Sigmoid colon (tissue), 4 donors: ENCODE results near the gene PPFIA2.

Experiments used
- EP300 ChIP-seq, 4 donors: sonication (generic); formaldehyde crosslinking; IDR thresholded peaks; one replicate each; pipeline ENCODE4 v1.6.1; 2017; ENCODE audit warnings: antibody characterized with exemption in 4 of 4
- POLR2A ChIP-seq, 2 donors: fragments of 450-650 bp; IDR thresholded peaks; one replicate each; pipeline ENCODE4 v1.6.1; 2016; ENCODE audit warnings: antibody characterized with exemption in 2 of 2, mild to moderate bottlenecking in 2 of 2, moderate library complexity in 2 of 2
- POLR2AphosphoS5 ChIP-seq, 4 donors: sonication (generic); formaldehyde crosslinking; IDR thresholded peaks; one replicate each; pipeline ENCODE4 v1.6.1; 2017; ENCODE audit warnings: antibody characterized with exemption in 4 of 4
- TF ChIP-seq, protein P1 (sequence below), 4 experiments: fragments of 450-650 bp in 3 of 4; fragments of 200-600 bp in 1 of 4; IDR thresholded peaks; one replicate each; pipeline ENCODE4 v1.5.1; 2016 to 2019; ENCODE audit warnings: antibody characterized with exemption in 4 of 4, mild to moderate bottlenecking in 3 of 4, moderate library complexity in 2 of 4

DNA sequence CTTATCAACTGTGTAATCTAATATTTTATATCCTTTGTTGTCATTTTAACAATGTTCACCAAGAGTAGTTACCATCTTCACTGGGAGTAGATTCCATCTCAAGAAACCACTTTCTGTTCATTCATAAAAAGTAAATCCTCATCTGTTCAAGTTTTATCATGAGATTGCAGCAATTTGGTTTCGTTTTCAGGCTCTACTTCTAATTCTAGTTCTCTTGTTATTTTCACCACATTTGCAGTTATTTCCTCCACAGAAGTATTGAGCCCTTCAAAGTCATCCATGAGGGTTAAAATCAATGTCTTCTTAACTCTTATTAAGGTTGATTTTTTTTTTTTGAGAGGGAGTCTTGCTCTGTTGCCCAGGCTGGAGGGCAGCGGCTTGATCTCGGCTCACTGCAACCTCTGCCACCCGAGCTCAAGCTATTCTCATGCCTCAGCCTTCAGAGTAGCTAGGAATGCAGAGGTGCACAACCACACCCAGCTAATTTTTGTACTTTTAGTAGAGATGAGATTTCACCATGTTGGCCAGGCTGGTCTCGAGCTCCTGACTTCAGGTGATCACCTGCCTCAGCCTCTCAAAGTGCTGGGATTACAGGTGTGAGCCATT is 404.7 kb downstream of the PPFIA2 start:
- TF ChIP-seq POLR2A (IDR thresholded peaks at IDR 0.05) (no peak), POLR2AphosphoS5 (IDR thresholded peaks at IDR 0.05) (no peak), EP300 (IDR thresholded peaks at IDR 0.05) (no peak)
- TF ChIP-seq, protein P1, sequence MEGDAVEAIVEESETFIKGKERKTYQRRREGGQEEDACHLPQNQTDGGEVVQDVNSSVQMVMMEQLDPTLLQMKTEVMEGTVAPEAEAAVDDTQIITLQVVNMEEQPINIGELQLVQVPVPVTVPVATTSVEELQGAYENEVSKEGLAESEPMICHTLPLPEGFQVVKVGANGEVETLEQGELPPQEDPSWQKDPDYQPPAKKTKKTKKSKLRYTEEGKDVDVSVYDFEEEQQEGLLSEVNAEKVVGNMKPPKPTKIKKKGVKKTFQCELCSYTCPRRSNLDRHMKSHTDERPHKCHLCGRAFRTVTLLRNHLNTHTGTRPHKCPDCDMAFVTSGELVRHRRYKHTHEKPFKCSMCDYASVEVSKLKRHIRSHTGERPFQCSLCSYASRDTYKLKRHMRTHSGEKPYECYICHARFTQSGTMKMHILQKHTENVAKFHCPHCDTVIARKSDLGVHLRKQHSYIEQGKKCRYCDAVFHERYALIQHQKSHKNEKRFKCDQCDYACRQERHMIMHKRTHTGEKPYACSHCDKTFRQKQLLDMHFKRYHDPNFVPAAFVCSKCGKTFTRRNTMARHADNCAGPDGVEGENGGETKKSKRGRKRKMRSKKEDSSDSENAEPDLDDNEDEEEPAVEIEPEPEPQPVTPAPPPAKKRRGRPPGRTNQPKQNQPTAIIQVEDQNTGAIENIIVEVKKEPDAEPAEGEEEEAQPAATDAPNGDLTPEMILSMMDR (IDR thresholded peaks at IDR 0.05) = no peak
